ENCODE measurements around the gene GREM1.

Gene GREM1

DNA sequence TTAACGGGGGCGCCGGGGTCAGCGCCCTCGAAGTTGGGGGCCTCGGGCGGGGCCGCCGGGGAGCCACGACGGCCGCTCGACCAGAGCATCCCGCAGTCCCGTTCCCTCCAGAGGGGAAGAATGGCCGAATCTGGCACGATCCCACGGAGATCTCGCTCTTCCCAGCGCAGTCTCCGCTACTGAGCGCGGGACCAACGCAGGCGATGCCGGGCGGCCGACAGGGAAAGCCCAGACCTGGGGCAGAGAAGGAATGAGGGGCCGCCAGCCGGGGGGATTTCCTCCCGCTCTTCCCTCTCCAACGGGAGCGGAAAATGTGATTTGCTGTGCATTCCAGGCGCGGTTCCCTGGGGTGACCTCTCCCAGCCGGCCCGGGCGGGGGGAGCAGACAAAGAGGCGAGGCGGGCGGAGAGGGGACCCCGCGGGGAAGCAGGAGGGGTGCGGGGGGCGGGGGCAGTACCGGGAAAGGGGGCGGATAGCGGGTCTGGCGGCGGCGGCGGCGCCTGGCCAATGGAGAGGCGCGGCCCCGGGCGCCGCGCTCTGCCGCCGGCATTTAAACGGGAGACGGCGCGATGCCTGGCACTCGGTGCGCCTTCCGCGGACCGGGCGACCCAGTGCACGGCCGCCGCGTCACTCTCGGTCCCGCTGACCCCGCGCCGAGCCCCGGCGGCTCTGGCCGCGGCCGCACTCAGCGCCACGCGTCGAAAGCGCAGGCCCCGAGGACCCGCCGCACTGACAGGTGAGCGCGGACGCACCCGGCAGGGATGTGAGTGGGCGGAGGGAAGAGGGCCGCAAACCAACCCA, at the start of gene GREM1:
TSS of gene GREM1 (plus strand) at position 579 of the 801 bp plus-strand sequence. CDS start 12,687 bp downstream, outside the sequence.
- in situ Hi-C loops (cut with HindIII; ENCODE audit: low sequenced_read_pairs), result no loop called here
- DNase-seq (ENCODE audit: low read depth), result peak; percentile 67
- H3K4me3 ChIP-seq (ENCODE audit: low read depth, low read length), result peak within 1 kb of the TSS; percentile 62

DNA sequence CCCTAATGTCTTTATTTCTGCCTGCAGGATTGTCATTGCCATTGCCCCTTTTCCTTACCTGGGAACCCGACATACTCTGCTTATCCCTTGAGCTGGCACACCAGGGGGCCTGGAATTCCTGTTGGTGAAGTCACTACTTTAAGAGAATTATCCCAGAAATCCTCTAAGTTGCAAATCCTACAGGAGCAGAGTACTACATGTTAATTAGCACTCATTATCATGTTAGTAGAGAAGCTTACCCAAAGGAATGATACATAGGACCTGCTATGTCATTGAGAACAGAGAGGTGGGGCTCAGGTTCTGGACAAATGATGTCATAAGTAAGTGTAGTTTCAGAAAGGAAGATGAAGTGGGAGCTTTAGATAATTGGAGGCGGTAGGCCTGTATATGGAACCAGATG, 48.9 kb upstream of the GREM1 start:
- in situ Hi-C loops (cut with HindIII; ENCODE audit: low sequenced_read_pairs), result no loop called here
- no peak for DNase-seq (ENCODE audit: low read depth)
- no peak overlapping the region for H3K4me3 ChIP-seq (ENCODE audit: low read depth, low read length)
- TF ChIP-seq, protein P1, sequence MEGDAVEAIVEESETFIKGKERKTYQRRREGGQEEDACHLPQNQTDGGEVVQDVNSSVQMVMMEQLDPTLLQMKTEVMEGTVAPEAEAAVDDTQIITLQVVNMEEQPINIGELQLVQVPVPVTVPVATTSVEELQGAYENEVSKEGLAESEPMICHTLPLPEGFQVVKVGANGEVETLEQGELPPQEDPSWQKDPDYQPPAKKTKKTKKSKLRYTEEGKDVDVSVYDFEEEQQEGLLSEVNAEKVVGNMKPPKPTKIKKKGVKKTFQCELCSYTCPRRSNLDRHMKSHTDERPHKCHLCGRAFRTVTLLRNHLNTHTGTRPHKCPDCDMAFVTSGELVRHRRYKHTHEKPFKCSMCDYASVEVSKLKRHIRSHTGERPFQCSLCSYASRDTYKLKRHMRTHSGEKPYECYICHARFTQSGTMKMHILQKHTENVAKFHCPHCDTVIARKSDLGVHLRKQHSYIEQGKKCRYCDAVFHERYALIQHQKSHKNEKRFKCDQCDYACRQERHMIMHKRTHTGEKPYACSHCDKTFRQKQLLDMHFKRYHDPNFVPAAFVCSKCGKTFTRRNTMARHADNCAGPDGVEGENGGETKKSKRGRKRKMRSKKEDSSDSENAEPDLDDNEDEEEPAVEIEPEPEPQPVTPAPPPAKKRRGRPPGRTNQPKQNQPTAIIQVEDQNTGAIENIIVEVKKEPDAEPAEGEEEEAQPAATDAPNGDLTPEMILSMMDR (IDR thresholded peaks at IDR 0.05; ENCODE audit: low read depth, low read length, missing control alignments), result no peak

More for the DNA sequence above, at the start of gene GREM1:
- TF ChIP-seq, protein P1 (IDR thresholded peaks at IDR 0.05; ENCODE audit: low read depth, low read length, missing control alignments), result no peak

DNA sequence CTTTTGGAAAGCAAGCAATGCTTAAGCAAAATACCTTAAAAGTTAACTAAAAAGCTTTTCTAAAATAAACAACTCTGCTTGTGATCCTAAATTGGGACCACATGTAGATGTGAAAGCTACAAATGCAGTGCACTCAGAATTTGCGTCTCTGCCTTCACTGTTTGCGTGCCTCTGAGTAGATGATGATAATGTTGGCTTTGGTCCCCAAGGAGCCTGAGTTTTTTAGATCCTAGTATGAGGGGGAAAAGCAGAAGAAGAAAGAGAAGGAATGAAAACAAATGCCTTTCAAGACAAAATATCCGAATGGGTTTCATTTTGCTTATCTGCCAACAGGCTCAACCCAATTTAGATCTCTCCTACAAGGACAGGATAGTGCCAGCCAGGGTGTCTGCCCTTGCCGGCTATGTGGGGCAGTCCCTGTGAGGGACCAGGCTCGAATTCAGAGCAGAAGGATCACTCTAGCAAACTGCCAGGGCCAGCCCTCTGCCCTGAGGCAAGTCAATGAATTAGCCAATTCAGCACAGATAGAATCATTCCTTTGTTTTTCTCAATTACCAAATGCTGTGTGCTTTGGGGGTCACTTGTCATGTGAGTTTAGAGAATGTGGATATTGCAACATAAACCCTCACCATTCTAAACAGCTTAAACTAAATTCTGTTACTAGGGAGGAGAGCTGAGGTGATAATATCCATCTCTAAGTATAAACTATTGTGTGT, 47.8 kb upstream of the GREM1 start:
- TF ChIP-seq, protein P1 (IDR thresholded peaks at IDR 0.05; ENCODE audit: low read depth, low read length, missing control alignments), result no peak
- in situ Hi-C loops (cut with HindIII; ENCODE audit: low sequenced_read_pairs), result no loop called here
- DNase-seq (ENCODE audit: low read depth), result no peak
- H3K4me3 ChIP-seq (ENCODE audit: low read depth, low read length), result no peak overlapping the region

DNA sequence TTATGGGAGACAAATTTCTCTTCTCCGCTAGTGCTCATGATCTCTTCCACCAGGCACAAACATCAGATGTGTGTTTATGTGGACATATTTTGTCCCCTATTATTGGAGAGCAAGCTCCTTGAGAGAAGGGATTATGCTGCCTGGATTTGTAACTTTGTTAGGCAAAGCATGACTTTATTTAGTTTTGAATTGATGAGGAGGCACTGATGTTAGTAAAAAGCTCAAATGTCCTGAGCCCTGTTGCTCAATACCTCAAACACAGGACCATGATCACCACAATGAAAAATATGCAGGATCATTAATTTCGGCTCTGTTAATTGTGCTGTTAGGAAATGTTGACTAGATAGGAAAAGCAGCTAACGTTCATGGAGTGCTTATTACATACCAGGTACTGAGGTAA, 47.2 kb upstream of the GREM1 start:
- TF ChIP-seq, protein P1 (IDR thresholded peaks at IDR 0.05; ENCODE audit: low read depth, low read length, missing control alignments), result no peak
- H3K4me3 ChIP-seq (ENCODE audit: low read depth, low read length), result no peak overlapping the region
- in situ Hi-C loops (cut with HindIII; ENCODE audit: low sequenced_read_pairs), result no loop called here
- DNase-seq (ENCODE audit: low read depth), result no peak

DNA sequence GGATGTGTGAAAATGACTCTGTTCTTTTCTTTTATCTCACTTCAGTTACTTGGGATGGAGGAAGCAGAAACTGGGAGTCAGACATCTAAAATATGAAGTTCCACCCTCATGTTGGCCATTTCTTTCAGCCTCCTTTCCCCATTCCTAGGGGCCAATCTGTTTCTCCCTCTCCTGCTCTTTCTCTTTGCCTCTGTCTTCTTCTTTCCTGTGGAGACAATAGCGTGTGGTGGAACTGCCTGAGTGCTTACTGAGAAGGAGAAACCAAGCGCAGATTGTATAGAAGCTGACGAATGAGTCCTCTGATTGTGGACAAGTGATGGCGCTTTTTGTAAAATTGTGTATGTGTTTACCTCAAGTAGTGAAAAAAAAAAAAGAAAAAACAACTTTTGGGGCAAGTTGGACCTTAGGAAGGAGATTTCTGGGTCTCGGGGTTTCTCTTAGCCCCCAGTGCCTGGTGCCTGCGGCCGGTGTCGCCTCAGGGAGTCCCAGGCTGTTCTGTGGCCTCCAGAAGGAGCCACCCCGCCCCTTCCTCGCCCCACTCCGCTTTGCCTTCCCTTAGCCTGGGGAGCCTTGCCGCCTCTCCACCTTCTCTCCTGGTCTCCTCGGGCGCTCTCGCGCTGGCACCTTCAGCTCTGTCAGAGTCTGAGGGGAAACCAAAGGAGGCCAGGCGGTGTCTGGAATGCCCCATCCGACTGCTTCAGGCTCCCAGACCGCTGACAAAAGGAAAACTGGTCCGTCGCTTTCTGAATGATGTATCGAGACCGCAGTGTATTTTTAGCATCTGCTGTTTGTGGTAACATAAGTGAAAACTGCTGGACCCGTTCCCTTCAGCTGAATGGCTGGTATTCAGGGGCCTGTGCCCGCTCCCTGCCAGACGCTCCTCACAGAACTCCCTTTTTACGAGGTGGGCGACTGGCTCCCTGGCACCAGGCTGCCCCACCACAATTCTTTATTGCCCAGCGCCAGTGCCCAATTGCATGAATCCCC, 46.2 kb upstream of the GREM1 start:
- no peak overlapping the region for H3K4me3 ChIP-seq (ENCODE audit: low read depth, low read length)
- TF ChIP-seq, protein P1 (IDR thresholded peaks at IDR 0.05; ENCODE audit: low read depth, low read length, missing control alignments), result no peak
- in situ Hi-C loops (cut with HindIII; ENCODE audit: low sequenced_read_pairs), result no loop called here

DNA sequence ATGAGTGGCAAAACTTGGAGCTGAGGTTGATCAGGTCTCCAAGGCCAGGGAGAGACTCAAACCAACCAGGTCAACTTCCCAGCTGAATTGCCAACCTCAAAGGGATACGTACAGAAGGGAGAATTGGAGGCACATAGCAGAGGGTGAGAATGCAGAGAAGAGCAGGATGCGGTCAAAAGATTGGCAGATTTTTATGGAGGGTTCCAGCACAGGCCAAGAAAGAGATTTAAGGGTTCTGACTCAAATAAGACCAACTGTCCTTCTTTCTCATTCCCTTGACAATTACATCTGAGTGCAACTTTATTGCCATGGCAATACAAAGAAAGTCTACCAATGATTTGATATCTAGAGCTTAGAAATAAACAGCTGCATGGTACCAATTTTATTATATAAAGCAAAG, 43.1 kb upstream of the GREM1 start:
- H3K4me3 ChIP-seq (ENCODE audit: low read depth, low read length), result no peak overlapping the region
- TF ChIP-seq, protein P1 (IDR thresholded peaks at IDR 0.05; ENCODE audit: low read depth, low read length, missing control alignments), result no peak
- in situ Hi-C loops (cut with HindIII; ENCODE audit: low sequenced_read_pairs), result no loop called here
- DNase-seq (ENCODE audit: low read depth), result no peak

More for the DNA sequence above, 46.2 kb upstream of the GREM1 start:
- no peak for DNase-seq (ENCODE audit: low read depth)

Measured in astrocyte of the cerebellum (primary cell).